Esophagus muscularis mucosa (tissue), 4 donors: ENCODE data around the gene CAPN9.

Source experiments
- EP300 ChIP-seq: sonication (generic); formaldehyde crosslinking; IDR thresholded peaks from one replicate; pipeline ENCODE4 v1.6.1; 2017; ENCODE audit warnings: antibody characterized with exemption
- POLR2A ChIP-seq: fragments of 450-650 bp; IDR thresholded peaks from one replicate; pipeline ENCODE4 v1.6.1; 2017; ENCODE audit warnings: antibody characterized with exemption, moderate library complexity, mild to moderate bottlenecking, low read depth
- POLR2AphosphoS5 ChIP-seq, 2 donors: sonication (generic); formaldehyde crosslinking; IDR thresholded peaks; one replicate each; pipeline ENCODE4 v1.6.1; 2017; ENCODE audit warnings: antibody characterized with exemption in 2 of 2
- TF ChIP-seq, protein P1 (sequence below), 3 experiments: fragments of 200-600 bp in 2 of 3; fragments of 450-650 bp in 1 of 3; sonication (generic) in 2 of 3; IDR thresholded peaks; one replicate each; pipeline ENCODE4 v1.5.1; 2017 to 2019; ENCODE audit warnings: antibody characterized with exemption in 3 of 3, mild to moderate bottlenecking in 2 of 3, moderate library complexity in 1 of 3

DNA sequence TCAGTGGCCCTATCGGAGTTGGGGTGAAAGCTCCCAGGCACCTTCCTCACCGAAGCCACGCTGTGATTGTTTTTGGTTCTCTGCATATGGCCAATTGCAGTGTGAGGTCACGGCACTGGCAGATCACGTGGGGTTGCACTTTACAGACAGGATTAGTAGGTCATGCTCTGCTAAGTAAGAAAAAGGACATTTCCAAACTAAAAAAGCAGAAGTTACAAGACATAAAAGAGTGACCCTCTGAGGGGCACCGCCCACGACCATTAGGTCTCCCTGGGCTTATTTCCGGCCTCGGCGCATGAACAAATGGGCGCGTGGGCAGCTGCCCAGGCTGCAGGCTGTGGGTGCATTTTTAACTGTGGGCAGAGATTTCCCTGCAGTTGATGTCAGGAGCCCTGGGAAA lies 2.0 kb downstream of the CAPN9 start:
- TF ChIP-seq, protein P1, sequence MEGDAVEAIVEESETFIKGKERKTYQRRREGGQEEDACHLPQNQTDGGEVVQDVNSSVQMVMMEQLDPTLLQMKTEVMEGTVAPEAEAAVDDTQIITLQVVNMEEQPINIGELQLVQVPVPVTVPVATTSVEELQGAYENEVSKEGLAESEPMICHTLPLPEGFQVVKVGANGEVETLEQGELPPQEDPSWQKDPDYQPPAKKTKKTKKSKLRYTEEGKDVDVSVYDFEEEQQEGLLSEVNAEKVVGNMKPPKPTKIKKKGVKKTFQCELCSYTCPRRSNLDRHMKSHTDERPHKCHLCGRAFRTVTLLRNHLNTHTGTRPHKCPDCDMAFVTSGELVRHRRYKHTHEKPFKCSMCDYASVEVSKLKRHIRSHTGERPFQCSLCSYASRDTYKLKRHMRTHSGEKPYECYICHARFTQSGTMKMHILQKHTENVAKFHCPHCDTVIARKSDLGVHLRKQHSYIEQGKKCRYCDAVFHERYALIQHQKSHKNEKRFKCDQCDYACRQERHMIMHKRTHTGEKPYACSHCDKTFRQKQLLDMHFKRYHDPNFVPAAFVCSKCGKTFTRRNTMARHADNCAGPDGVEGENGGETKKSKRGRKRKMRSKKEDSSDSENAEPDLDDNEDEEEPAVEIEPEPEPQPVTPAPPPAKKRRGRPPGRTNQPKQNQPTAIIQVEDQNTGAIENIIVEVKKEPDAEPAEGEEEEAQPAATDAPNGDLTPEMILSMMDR (IDR thresholded peaks at IDR 0.05): no peak
- no peak for TF ChIP-seq POLR2A
- no peak for TF ChIP-seq POLR2AphosphoS5 (IDR thresholded peaks at IDR 0.05)
- no peak for TF ChIP-seq EP300
